GM15510 (cell line): ENCODE results near the gene RPS19.

ENCODE experiments used
- POLR2A ChIP-seq: IDR thresholded peaks from 3 replicates; pipeline ENCODE4 v1.6.1; 2011; ENCODE audit warnings: borderline replicate concordance; ENCODE audit not compliant: insufficient read length; ENCODE audit errors: extremely low read depth

RPS19 gene

DNA sequence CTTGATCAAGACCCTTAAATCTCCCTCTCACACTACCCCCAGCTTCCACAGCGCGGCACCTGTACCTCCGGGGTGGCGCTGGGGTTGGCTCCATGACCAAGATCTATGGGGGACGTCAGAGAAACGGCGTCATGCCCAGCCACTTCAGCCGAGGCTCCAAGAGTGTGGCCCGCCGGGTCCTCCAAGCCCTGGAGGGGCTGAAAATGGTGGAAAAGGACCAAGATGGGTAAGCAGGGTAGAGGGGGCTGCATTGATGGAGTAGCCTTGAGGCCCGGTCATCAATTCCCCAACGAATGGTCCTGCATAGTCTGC, 8.9 kb downstream of the RPS19 start:
- TF ChIP-seq POLR2A = no peak

DNA sequence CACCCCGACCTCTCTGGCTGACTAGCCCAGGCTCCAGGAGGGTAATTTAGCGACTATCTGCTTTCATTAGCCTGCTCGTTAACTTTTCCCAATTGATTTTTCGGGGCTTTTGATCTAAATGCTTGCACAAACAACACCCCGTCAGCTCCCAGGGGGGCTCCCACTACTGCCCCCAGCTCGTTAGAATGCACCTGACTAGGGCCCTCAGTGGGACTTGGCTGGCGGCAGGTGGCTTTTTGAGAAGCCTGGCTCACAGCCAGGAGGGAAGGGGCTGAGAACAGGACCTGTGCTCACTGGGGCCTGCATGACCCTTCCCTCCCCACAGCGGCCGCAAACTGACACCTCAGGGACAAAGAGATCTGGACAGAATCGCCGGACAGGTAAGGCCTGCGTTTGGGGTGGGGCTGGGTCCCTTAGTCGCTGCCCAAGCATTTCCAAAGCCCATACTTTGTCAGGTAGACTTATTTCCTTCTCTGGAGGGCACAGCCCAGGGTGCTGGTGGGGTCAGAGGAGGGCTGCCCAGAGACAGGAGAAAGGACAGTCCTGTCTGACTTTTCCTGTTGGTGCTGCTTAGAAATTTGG, 9.4 kb downstream of the RPS19 start:
- no peak for TF ChIP-seq POLR2A

DNA sequence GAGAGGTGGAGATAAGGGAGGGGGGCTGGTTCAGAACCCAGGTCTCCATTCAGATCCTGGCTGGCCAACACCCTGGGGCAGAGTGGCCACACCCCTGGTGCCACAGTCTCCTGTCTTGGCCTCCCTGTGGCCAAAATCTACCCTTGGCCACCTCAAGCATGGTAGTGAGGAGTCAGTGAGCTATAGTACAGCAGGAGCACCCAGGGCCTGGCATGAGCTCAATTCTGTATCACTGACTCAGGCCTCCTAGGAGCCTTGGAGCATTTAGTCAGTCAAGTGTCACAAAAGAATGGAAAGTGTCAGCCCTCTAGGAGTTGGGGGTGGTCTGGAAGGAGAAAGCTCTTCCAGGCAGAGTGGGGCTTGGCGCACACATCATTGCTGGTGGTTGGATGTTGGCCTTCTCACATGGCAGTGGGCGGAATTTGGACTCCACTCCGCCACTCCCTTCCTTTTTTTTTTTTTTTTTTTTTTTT, 10.4 kb downstream of the RPS19 start:
- no peak for TF ChIP-seq POLR2A

DNA sequence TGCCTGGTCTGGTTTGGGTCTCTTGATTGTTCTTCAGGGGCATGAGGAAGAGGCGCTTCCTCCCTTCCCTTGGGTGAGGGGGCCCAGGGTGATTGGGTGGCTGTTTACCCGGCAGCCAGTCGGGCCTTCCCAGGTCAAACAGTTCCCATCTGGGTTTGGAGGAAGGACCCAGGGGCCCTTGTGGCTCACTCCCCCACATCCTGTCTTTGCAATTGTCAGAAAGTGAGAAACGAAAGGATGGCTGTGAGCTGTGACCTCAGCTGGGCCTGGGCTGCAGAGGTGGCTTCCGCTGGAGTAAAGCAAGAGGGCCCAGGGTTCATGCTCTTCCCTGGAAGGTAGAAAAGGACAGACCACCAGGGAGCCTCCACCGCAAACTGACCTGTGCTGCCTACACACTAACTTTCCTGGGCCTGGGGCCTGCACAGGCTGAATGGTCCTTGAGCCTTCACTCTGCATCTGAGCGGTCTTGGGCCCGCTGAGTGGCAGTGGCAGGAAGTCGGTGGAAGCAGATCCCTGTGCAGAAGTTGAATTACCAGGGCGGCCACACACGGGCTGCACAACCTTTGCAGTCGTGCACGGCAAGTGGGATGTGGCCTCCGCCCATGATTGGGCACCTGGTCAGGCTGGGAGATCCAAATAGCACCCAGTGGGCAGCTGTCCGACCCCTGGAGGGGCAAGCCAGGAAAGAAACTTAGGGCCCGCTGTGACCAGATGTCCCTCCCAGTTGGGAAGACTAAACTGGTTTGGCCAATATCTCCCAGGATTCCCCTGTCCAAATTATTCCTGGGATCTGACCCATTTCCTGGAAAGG, 11.7 kb downstream of the RPS19 start:
- no peak for TF ChIP-seq POLR2A

DNA sequence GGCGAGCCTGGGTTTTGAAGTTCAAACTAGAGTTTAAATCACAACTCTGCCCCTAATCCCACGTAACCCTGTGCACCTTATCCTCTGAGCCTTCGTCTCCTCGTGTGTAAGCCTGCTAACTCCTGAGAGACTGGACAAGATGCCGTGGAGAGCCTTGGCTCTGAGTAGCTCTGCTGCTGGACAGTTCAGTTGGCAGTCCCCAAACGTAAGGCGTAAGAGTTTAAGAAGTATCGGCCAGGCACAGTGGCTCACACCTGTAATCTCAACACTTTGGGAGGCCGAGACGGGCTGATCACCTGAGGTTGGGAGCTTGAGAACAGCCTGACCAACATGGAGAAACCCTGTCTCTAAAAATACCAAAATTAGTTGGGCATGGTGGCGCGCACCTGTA, 12.3 kb downstream of the RPS19 start:
- no peak for TF ChIP-seq POLR2A

DNA sequence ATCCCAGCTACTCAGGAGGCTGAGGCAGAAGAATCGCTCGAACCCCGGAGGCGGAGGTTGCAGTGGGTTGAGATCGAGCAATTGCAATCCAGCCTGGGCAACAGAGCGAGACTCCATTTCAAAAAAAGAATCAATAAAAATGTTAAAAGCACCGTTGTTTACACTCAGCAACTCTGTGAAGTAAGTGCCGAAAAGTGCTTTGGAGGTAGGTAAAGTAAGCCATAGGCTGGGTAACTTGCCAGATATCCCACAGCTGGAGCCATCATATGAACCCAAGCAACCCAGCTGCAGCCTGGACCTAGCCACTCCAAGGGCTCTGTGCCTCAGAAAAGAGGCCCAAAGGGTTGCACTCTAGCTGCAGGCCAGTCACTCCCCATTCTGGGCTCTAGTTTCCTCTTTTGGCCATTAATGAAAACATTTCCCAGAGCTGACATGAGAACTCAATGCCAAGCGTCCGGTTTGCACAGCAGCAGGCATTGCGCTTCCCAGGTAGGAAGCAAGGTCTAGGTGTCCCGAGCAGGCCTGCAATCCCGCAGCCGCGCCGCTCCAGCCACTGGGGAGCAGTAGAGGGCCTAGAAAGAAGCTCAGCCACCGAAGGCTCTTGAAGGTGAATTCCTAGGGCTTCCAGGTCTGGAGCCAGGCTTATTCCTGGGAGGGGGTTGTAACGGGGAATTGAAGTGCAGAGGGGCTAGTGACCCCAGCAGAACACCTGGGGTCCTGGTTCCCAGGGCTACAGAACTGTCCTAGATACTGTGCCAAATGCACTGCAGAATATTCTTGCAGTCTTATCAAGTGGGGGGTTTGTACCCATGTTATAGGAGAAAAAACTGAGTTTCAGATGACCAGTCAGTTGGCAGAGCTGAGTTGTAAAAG, 13.0 kb downstream of the RPS19 start:
- TF ChIP-seq POLR2A = no peak

DNA sequence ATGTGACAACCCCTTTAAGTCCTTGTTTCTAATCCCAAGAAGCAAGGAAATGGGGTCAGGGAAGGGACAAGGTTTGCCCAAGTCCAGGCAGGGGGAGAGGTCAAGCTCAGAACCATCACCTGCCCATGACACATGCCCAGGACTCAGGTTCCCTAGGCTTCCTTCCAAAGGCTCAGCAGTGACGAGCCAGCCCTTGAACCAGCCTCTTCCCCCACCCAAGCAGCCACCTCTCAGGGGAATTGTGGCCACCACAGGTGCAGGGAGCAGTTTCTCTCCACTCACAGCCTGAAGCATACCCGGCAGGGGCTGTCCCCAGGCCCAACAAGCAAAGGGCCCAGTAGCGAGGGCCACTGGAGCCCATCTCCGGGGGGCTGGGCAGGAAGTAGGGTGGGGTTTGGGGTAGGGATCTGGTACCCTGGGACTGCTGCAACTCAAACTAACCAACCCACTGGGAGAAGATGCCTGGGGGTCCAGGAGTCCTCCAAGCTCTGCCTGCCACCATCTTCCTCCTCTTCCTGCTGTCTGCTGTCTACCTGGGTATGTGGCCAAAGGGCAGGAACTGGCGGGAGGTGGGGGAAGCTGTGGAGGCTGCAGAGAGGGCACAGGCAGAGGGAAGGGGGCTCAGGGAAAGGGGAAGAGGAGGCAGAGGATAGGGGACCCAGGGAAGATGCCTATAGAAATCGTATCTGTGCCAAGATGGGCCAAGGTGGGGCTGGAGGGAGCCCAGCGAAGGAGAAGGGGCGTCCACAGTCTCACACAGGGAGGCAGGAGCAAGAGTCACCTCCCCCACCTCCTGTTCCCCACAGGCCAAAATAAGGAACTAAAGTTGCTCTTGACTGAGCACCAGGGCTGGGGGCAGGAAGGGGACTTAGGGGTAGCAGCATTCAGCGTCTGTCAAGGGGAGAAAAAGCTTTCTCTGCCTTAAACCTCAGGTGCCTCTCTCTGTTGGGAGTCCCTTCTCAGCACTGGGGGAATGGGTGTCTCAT, 17.1 kb downstream of the RPS19 start, which contains the start of gene CD79A:
Gene CD79A, plus strand, starts transcription at position 433 of the 986 bp plus-strand sequence. Its CDS starts 26 bp downstream, at position 459.
- peak; percentile 75 for TF ChIP-seq POLR2A

DNA sequence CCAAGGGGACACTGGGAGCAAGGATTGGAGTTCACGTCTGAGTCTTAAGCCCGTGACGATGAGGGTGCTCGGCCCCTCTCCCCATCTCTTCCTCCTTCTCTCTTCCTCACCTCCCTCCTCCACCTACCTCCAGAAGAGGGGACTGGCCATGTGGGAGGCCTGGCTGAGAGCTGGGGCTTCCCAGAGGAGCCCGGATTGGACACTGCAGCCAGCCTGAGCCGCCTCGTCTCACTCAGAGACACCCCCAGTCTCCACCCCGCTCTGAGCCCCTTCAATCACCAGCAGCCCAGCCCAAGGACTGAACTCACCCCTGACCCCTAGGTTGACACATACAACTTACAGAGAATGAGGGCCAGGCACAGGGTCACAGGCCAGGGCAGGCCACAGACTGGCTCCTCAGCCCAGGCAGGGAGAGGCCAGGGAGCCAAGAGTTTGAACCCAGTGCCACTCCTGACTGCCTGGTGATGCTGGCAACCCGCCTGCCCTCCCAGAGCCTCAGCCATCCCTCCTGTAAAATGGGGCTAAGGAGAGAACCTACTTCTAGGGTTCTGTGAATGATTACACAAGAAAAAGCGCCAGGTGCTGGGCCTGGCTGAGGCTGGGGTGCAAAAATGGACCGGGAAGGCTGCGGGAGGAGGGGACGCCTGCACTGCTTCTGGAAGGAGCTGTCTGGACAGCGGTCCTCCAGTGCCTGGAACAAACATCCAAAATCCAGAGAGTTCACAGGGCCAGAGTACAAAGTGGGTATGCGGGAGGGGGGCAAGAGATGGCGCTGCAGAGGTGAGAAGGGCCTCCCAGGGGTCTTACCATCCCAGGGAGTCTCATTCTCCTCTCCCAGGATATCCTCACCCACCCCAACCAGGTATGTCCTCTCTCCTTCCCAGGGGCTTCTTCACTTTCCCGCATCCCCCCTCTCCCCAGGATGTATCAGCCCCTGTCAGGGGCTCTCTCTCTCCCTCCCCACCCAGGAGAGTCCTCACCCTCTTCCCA, 18.2 kb downstream of the RPS19 start:
- peak; percentile 58 for TF ChIP-seq POLR2A

DNA sequence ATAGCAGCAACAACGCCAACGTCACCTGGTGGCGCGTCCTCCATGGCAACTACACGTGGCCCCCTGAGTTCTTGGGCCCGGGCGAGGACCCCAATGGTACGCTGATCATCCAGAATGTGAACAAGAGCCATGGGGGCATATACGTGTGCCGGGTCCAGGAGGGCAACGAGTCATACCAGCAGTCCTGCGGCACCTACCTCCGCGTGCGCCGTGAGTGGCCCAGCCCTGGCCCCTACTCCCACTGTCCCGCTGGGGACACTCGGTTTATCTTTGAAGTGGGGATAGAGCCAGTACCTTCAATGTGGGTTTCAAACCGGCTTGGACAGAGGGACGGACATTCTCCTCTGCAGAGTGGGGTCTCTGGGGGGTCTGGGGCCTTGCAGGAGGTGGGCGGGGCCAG, 19.0 kb downstream of the RPS19 start:
- TF ChIP-seq POLR2A = no peak

DNA sequence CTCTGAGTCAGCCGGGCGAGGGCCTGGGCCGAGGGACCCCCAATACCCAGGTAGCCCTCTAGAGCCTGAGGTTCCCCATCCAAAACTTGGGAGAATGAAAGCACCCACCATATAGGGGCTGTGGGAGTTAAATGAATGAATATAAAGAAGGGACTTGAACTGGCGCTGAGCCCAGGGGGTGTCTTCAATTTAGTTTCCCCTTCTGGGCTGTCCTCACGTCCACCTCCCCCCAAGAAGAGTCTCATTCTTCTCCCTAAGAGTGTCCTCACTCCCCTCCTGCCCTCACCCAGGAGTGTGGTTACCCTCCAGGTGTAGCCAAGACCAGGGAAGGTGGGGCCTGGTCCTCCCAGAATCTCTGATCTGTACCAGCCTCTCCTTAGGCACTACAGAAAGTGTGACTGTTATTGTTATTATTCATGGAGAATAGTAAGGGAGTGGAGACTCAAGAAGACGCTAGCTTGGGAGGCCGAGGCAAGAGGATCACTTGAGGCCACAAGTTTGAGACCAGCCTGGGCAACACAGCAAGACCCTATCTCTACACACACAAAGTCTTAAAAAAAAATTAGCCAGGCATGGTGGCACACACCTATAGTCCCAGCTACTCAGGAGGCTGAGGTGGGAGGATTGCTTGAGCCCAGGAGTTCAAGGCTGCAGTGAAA, 19.7 kb downstream of the RPS19 start:
- TF ChIP-seq POLR2A = no peak

DNA sequence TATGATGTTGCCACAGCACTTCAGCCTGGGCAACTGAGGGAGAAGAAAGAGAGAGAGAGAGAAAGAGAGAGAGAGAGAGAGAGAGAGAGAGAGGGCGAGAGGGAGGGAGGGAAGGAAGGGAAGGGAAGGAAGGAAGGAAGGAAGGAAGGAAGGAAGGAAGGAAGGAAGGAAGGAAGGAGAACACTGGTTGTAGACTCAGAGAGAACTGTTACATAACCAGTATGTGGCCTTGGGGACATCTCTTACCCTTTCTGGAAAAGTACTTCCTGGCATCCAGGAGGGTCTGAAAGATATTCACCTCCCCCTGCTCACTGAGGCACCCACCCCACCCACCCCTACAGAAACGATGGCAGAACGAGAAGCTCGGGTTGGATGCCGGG, 20.3 kb downstream of the RPS19 start:
- TF ChIP-seq POLR2A = no peak

DNA sequence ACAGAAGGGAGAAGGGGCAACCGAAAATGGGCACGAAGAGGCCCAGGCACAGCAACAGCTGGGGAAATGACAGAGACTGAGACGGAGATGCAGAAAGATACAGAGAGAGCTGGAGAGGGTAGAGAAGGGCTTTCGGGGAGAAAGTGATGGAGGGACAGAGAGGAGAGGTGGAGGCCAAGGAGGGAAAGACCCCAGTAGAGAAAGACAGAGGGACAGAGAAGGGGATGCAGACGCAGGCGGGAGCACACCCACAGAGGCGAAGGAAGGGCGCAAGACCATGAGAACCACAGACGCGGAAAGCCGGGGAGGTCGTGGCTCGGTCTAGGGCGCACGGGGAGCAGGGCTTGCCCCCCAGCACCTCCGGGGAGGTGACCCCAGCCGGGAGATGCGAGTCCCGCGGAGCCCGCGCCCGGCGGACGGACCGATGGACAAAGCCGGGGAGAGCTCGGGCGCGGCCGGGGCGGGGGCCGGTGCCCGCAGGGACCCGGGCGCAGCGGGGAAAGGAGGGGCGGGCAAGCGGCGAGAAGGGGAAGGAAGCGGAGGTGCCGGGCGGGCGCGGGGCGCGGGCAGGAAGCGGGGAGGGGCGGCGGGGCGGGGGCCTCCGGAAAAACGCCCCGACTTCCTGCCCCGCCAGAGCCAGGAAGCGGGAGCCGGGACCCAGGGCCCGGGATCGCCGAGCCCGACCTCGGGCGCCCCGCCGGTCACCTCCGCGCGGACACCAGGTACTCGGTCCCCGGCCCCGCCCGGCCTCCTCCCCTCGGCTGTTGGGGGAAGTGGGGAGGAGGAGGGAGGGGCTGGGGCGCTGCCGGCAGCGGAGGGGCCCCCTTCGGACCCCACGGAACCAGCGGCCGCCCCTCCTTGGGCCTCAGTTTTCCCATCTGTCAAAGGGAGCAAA, 22.8 kb downstream of the RPS19 start, which contains the start of gene ARHGEF1:
Gene ARHGEF1, plus strand, starts transcription at position 617 of the 895 bp plus-strand sequence. CDS start 4,899 bp downstream, outside the sequence.
- TF ChIP-seq POLR2A = peak; percentile 36

DNA sequence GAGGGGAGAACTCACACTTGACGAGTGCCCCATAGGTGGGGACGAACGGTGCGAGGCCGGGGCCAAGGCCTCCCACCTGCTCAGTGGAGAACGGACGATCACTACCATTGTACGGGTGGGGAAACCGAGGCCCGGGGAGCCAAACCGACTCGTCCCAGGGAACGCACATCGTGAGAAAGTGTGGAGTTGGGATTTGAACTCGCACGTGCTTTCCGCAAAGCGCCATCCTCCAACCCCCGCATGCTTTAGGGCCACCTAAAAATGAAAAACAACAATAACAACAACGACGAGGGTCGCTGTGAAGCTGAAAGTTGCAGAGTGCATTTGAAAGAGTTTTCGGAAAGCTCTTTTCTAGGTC, 23.4 kb downstream of the RPS19 start:
- no peak for TF ChIP-seq POLR2A
